H1 (cell line): Measurements from ENCODE around the gene ZSWIM6. TPM values are rescaled to one million over a fixed set of nuclear protein-coding genes. Genes with fewer than 3 reads are reported as not detected.

Experiments used
- CTCF ChIA-PET: fragments of 300-600 bp; sonication (Branson Sonifier 250); formaldehyde crosslinking; loops from one replicate; lab custom pipeline; 2021; ENCODE audit not compliant: partially characterized antibody; lab: Charles Lee
- POLR2A ChIA-PET: fragments of 300-600 bp; sonication (Branson Sonifier 250); formaldehyde crosslinking; loops from one replicate; lab custom pipeline; 2021; ENCODE audit warnings: inconsistent platforms; ENCODE audit not compliant: partially characterized antibody; lab: Charles Lee
- DNase-seq, 2 experiments: peaks; one replicate each; pipeline versions ENCODE4 v3.0.0 to v3.0.0-alpha.2; 2010 to 2022; ENCODE audit warnings: low spot score in 2 of 2, low read depth in 1 of 2, mixed read lengths in 1 of 2
- FAIRE-seq: peaks from 2 replicates; lab custom pipeline; 2011; peaks lifted over from hg19 to GRCh38; lab: Jason Lieb, UNC
- H2AFZ ChIP-seq: 2 replicates; pipeline ENCODE4 v1.8.1; 2012; ENCODE audit warnings: low read length, inconsistent platforms
- H2AK5ac ChIP-seq: 2 replicates; pipeline ENCODE4 v1.6.1; 2013; ENCODE audit warnings: low read depth, low read length
- H2BK120ac ChIP-seq: replicated peaks from 2 replicates; pipeline ENCODE3; 2013; ENCODE audit warnings: low read depth, low read length, inconsistent platforms
- H2BK12ac ChIP-seq: 2 replicates; pipeline ENCODE4 v1.6.1; 2013; ENCODE audit warnings: low read depth, low read length
- H2BK15ac ChIP-seq: 2 replicates; pipeline ENCODE4 v1.6.1; 2013; ENCODE audit warnings: low read length
- H2BK20ac ChIP-seq: 2 replicates; pipeline ENCODE4 v1.6.1; 2013; ENCODE audit warnings: low read length
- H2BK5ac ChIP-seq: 2 replicates; pipeline ENCODE4 v1.6.1; 2013; ENCODE audit warnings: low read depth, low read length
- H3K14ac ChIP-seq: 2 replicates; pipeline ENCODE4 v1.6.1; 2013; ENCODE audit warnings: inconsistent platforms; ENCODE audit not compliant: insufficient read length
- H3K18ac ChIP-seq: 2 replicates; pipeline ENCODE4 v1.6.1; 2013; ENCODE audit warnings: low read length; ENCODE audit errors: extremely low read depth
- H3K23ac ChIP-seq: 2 replicates; pipeline ENCODE4 v1.6.1; 2013; ENCODE audit warnings: inconsistent platforms; ENCODE audit not compliant: insufficient read length
- H3K23me2 ChIP-seq: 2 replicates; pipeline ENCODE4 v1.6.1; 2013; ENCODE audit warnings: low read depth, low read length
- H3K27ac ChIP-seq: 2 replicates; pipeline ENCODE4 v1.6.1; 2011; ENCODE audit warnings: low read depth, low read length, inconsistent platforms
- H3K27me3 ChIP-seq, 4 experiments: replicated peaks in 1 of 4; 1 replicate in 1 of 4; 2 replicates in 3 of 4; pipeline versions ENCODE4 v1.6.1 to v1.8.1; 2011 to 2013; ENCODE audit warnings: low read length in 3 of 4, mild to moderate bottlenecking in 3 of 4, inconsistent platforms in 2 of 4, mixed read lengths in 2 of 4, moderate library complexity in 1 of 4; ENCODE audit not compliant: control insufficient read depth in 3 of 4, insufficient read depth in 3 of 4; ENCODE audit errors: extremely low read depth in 1 of 4
- H3K36me3 ChIP-seq, 4 experiments: 2 replicates each; pipeline versions ENCODE4 v1.6.1 to v1.8.1; 2011 to 2013; ENCODE audit warnings: mild to moderate bottlenecking in 4 of 4, low read length in 3 of 4, moderate library complexity in 2 of 4, control low read depth in 1 of 4, inconsistent platforms in 1 of 4; ENCODE audit not compliant: insufficient read depth in 4 of 4, control insufficient read depth in 2 of 4
- H3K4ac ChIP-seq: replicated peaks from 2 replicates; pipeline ENCODE3; 2013; ENCODE audit warnings: low read length, low read depth, mixed read lengths, inconsistent platforms; ENCODE audit not compliant: insufficient read length
- H3K4me1 ChIP-seq, 4 experiments: replicated peaks in 1 of 4; 1 replicate in 1 of 4; 2 replicates in 3 of 4; pipeline versions ENCODE4 v1.6.1 to v1.8.1; 2011 to 2013; ENCODE audit warnings: low read length in 3 of 4, inconsistent platforms in 2 of 4, mixed read lengths in 1 of 4; ENCODE audit not compliant: insufficient read depth in 4 of 4, control insufficient read depth in 3 of 4
- H3K4me2 ChIP-seq, 2 experiments: 2 replicates each; pipeline versions ENCODE4 v1.6.1 to v1.8.1; 2011 to 2013; ENCODE audit warnings: low read depth in 2 of 2, low read length in 2 of 2, control low read depth in 1 of 2, inconsistent platforms in 1 of 2, mild to moderate bottlenecking in 1 of 2; ENCODE audit not compliant: insufficient read depth in 1 of 2
- H3K4me3 ChIP-seq, 4 experiments: fragments of 200-600, 300-600 bp in 1 of 4; sonication (generic), shearing (Covaris generic), sonication (Bioruptor Twin) in 1 of 4; 2 replicates each; pipeline versions ENCODE4 v1.5.1 to v1.8.1; 2011 to 2016; ENCODE audit warnings: low read length in 4 of 4, low read depth in 3 of 4, control low read depth in 2 of 4, inconsistent platforms in 2 of 4, mild to moderate bottlenecking in 2 of 4, mixed read lengths in 1 of 4, moderate library complexity in 1 of 4; ENCODE audit not compliant: insufficient read depth in 2 of 4; ENCODE audit errors: extremely low read depth in 1 of 4
- H3K56ac ChIP-seq: replicated peaks from 2 replicates; pipeline ENCODE3; 2013; ENCODE audit warnings: low read depth, mild to moderate bottlenecking, mixed read lengths, low read length, inconsistent platforms; ENCODE audit not compliant: insufficient read length
- H3K79me1 ChIP-seq: 2 replicates; pipeline ENCODE4 v1.6.1; 2013; ENCODE audit warnings: low read depth, low read length, control low read depth
- H3K79me2 ChIP-seq, 2 experiments: 2 replicates each; pipeline versions ENCODE4 v1.6.1 to v1.8.1; 2012 to 2013; ENCODE audit warnings: low read length in 2 of 2, mild to moderate bottlenecking in 2 of 2, inconsistent platforms in 1 of 2; ENCODE audit not compliant: insufficient read depth in 2 of 2, control insufficient read depth in 1 of 2
- H3K9ac ChIP-seq, 4 experiments: replicated peaks in 1 of 4; 1 replicate in 1 of 4; 2 replicates in 3 of 4; pipeline versions ENCODE4 v1.6.1 to v1.8.1; 2011 to 2013; ENCODE audit warnings: low read depth in 3 of 4, low read length in 3 of 4, control low read depth in 2 of 4, mild to moderate bottlenecking in 2 of 4, moderate library complexity in 2 of 4, inconsistent platforms in 1 of 4; ENCODE audit errors: extremely low read depth in 1 of 4
- H3K9me3 ChIP-seq, 2 experiments: 2 replicates each; pipeline versions ENCODE4 v1.6.1 to v1.8.1; 2012 to 2013; ENCODE audit warnings: mild to moderate bottlenecking in 2 of 2, moderate library complexity in 2 of 2, control low read depth in 1 of 2, inconsistent platforms in 1 of 2, low read depth in 1 of 2, low read length in 1 of 2, mixed read lengths in 1 of 2; ENCODE audit not compliant: insufficient read depth in 2 of 2
- H4K20me1 ChIP-seq, 2 experiments: replicated peaks in 1 of 2; 2 replicates each; pipeline versions ENCODE3 to v1.8.1; 2011 to 2013; ENCODE audit warnings: inconsistent platforms in 2 of 2, low read length in 2 of 2, mild to moderate bottlenecking in 1 of 2; ENCODE audit not compliant: insufficient read depth in 2 of 2, control insufficient read depth in 1 of 2
- H4K5ac ChIP-seq: 2 replicates; pipeline ENCODE4 v1.6.1; 2013; ENCODE audit warnings: low read length, low read depth, mixed read lengths, inconsistent platforms; ENCODE audit not compliant: insufficient read length
- H4K8ac ChIP-seq: 2 replicates; pipeline ENCODE4 v1.8.0; 2013; ENCODE audit warnings: mild to moderate bottlenecking, moderate library complexity, low read length, inconsistent platforms; ENCODE audit not compliant: insufficient read depth; ENCODE audit errors: extremely low read depth
- H4K91ac ChIP-seq: replicated peaks from 2 replicates; pipeline ENCODE3; 2013; ENCODE audit warnings: low read length, mixed read lengths, inconsistent platforms; ENCODE audit not compliant: insufficient read length
- ASH2L ChIP-seq: fragments of 200-600, 300-600 bp; sonication (generic); IDR thresholded peaks from one replicate; pipeline ENCODE4 v1.7.1; 2017; ENCODE audit warnings: low read length
- CEBPB ChIP-seq: IDR thresholded peaks from 2 replicates; pipeline ENCODE4 v1.6.1; 2012; ENCODE audit warnings: low read depth, low read length
- EZH2 ChIP-seq: fragments of 200-600 bp; sonication (generic); IDR thresholded peaks from 2 replicates; pipeline ENCODE4 v1.7.1; 2012; ENCODE audit warnings: low read depth, mild to moderate bottlenecking, moderate library complexity, low read length, inconsistent platforms; ENCODE audit not compliant: severe bottlenecking
- KDM1A ChIP-seq: fragments of 200-600, 300-600 bp; sonication (generic); IDR thresholded peaks from 2 replicates; pipeline ENCODE4 v1.7.1; 2016; ENCODE audit warnings: mild to moderate bottlenecking, low read length, borderline replicate concordance
- NRF1 ChIP-seq: IDR thresholded peaks from 2 replicates; pipeline ENCODE4 v1.6.1; 2011; ENCODE audit warnings: mild to moderate bottlenecking, low read depth, low read length, improper control_type of control experiment
- SP2 ChIP-seq: IDR thresholded peaks from 2 replicates; pipeline ENCODE4 v1.6.1; 2012; ENCODE audit warnings: mild to moderate bottlenecking, low read length, inconsistent platforms
- TAF1 ChIP-seq: IDR thresholded peaks from 2 replicates; pipeline ENCODE4 v1.6.1; 2011; ENCODE audit warnings: mild to moderate bottlenecking, low read depth, low read length
- TAF7 ChIP-seq: optimal IDR thresholded peaks from 2 replicates; pipeline ENCODE3; 2011; ENCODE audit warnings: low read depth, mild to moderate bottlenecking, inconsistent platforms, low read length, moderate library complexity, borderline replicate concordance
- WGBS, 2 experiments: shearing (Covaris generic) in 1 of 2; methylation state at CpG; one replicate each; pipeline versions ENCODE4 v1.1.6 to v1.1.7; 2013 to 2015; ENCODE audit warnings: low lambda C conversion rate in 2 of 2, mixed read lengths in 2 of 2, inconsistent platforms in 1 of 2, low coverage in 1 of 2, missing lambda C conversion rate in 1 of 2; ENCODE audit not compliant: insufficient replicate concordance in 2 of 2, insufficient coverage in 1 of 2, insufficient read length in 1 of 2; ENCODE audit errors: extremely low coverage in 1 of 2, missing lambda C conversion rate in 1 of 2; 5-methylcytosine and 5-hydroxymethylcytosine counted together
- polyA plus RNA-seq, 7 experiments: library from polyadenylated mRNA; depleted of rRNA in 3 of 7; stranded (reverse) in 5 of 7; unstranded in 2 of 7; fragments of >200 nt in 5 of 7; fragments of 200-250 nt in 2 of 7; gene quantifications; 1 replicate in 5 of 7; 2 replicates in 1 of 7; 4 replicates in 1 of 7; pipeline versions ENCODE4 v1.2.1 to v1.2.3, GENCODE V29; 2011 to 2013; ENCODE audit warnings: missing spikeins in 2 of 7, mixed read lengths in 2 of 7
- total RNA-seq: library from RNA; stranded (reverse); fragmentation: NEBNext Ultra II Directional; extraction: Animal tissue kit (Norgen Biotek cat#: 25700); gene quantifications from 2 replicates; pipeline ENCODE4 v1.2.1, GENCODE V29; 2021

Gene ZSWIM6
- total and polyA plus RNA-seq, 2 of the 8 experiments (the other 6 are each of a cell fraction or from before 2014, with no cell fraction given): 7.9 to 12.4 TPM

- Histone ChIP-seq H4K5ac (no peak overlapping the region), H4K20me1 (no peaks in the 10 kb centered on the region), H3K23ac (no peak overlapping the region), H3K27me3 (peaks cover 0 to 3% (median 1%) of the 10 kb centered on the region in 4 experiments; a peak in 3 of 7 replicates), H2AK5ac (no peak overlapping the region), H3K4me1 (no peaks in the 10 kb centered on the region), H2BK120ac (no peak overlapping the region), H3K4me3 (no peak overlapping the region), H2BK5ac (no peak overlapping the region), H3K14ac (no peak overlapping the region), H3K23me2 (no peaks in the 10 kb centered on the region), H3K18ac (no peak overlapping the region), H2BK12ac (no peak overlapping the region), H3K36me3 (no peaks in the 10 kb centered on the region), H3K9ac (no peak overlapping the region), H3K27ac (no peak overlapping the region), H3K4ac (no peak overlapping the region), H2BK15ac (no peak overlapping the region), H3K79me2 (no peaks in the 10 kb centered on the region), H3K56ac (no peak overlapping the region), H2AFZ (peak overlapping the region; percentile 24; the same call in 1 of the 2 replicates), H3K79me1 (no peaks in the 10 kb centered on the region), H4K8ac (no peak overlapping the region), H3K9me3 (no peaks in the 10 kb centered on the region), H2BK20ac (no peak overlapping the region), H4K91ac (no peak overlapping the region), H3K4me2 (no peak overlapping the region)
- 81% methylated on average over 1 of the region's 1 CpG; no CpG with 5 or more reads in 1 of the 2 experiments for WGBS, 2 experiments
- no peak for TF ChIP-seq TAF7
- no peak for TF ChIP-seq KDM1A
- no peak for TF ChIP-seq NRF1
- TF ChIP-seq CEBPB: no peak
- no peak for TF ChIP-seq EZH2
- TF ChIP-seq TAF1: no peak
- TF ChIP-seq SP2: no peak
- TF ChIP-seq ASH2L: no peak
- FAIRE-seq (no peak), DNase-seq (no peak)
- POLR2A ChIA-PET: interaction anchor here (1.9 kb wide), 1 partner anchor 23 kb away, joined by 3 read pairs; no protein-coding TSS in a partner anchor
- CTCF ChIA-PET: interaction anchor here (0.6 to 2.1 kb wide), 3 partner anchors 9 to 816 kb away, joined by 3 to 5 read pairs (median 4); no protein-coding TSS in a partner anchor
Measured at GRCh38 chr5:61308712-61309111, 23.3 kb upstream of the ZSWIM6 start.
